GM12801 (cell line): ENCODE measurements around the gene ODAD4.

Experiments used
- CTCF ChIP-seq: IDR thresholded peaks from one replicate; pipeline ENCODE4 v1.5.1; 2011; ENCODE audit warnings: control low read depth; ENCODE audit not compliant: insufficient read length; ENCODE audit errors: extremely low read depth

ODAD4 gene

GRCh38 chr17:41976142-41976768, 45.8 kb downstream of the ODAD4 start:
- no peak for TF ChIP-seq CTCF

- no peak for TF ChIP-seq CTCF
Measured at GRCh38 chr17:41977991-41978390, 47.6 kb downstream of the ODAD4 start.

GRCh38 chr17:41982026-41982760, 51.8 kb downstream of the ODAD4 start:
- TF ChIP-seq CTCF: no peak

- no peak for TF ChIP-seq CTCF
Measured at GRCh38 chr17:41984454-41984853, 54.0 kb downstream of the ODAD4 start.

GRCh38 chr17:41985919-41986318, 55.5 kb downstream of the ODAD4 start:
- TF ChIP-seq CTCF: no peak

- TF ChIP-seq CTCF: no peak
Measured at GRCh38 chr17:41986634-41987033, 56.2 kb downstream of the ODAD4 start.

- no peak for TF ChIP-seq CTCF
Measured at GRCh38 chr17:41987642-41988041, 57.2 kb downstream of the ODAD4 start.
